ENCODE results near the gene LSM6. TPM values are rescaled to one million over a fixed set of nuclear protein-coding genes. Genes with fewer than 3 reads are reported as not detected.

The LSM6 gene
- total RNA-seq, 1 experiment from 2014 or later, result 78.3 TPM

- H2BK20ac ChIP-seq (ENCODE audit: low read depth, low read length, poor library complexity, severe bottlenecking), result no peak overlapping the region
- H3K9me3 Mint-ChIP-seq, result no peaks in the 10 kb centered on the region
Observed at GRCh38 chr4:146155152-146155724, 20.3 kb upstream of the LSM6 start.

More at GRCh38 chr4:146155152-146155724, 20.3 kb upstream of the LSM6 start:
- Histone ChIP-seq H3K9ac (ENCODE audit: extremely low read depth, insufficient read length, low read length) (no peak overlapping the region), H3K9me3 (ENCODE audit: control insufficient read depth, low read depth, low read length) (no peaks in the 10 kb centered on the region), H3K23me2 (ENCODE audit: insufficient read length, low read depth, low read length, poor library complexity, severe bottlenecking) (no peaks in the 10 kb centered on the region), H2AFZ (ENCODE audit: low read length) (no peak overlapping the region), H3K23ac (ENCODE audit: insufficient read length, low read depth, low read length) (no peak overlapping the region), H3K56ac (ENCODE audit: insufficient read length, low read depth, low read length) (no peak overlapping the region), H2BK15ac (ENCODE audit: low read depth, low read length) (no peak overlapping the region), H3K4me1 (ENCODE audit: insufficient read depth, low read length) (0 out of 2 replicates have a peak, but pooled peaks cover 3% of the 10 kb centered on the region), H2BK12ac (ENCODE audit: insufficient read length, low read depth, low read length) (no peak overlapping the region), H3K18ac (ENCODE audit: insufficient read length, low read depth, low read length) (no peak overlapping the region), H2BK5ac (ENCODE audit: insufficient read length, low read length) (no peak overlapping the region), H3T11ph (ENCODE audit: low read length) (no peak overlapping the region), H3K27me3 (ENCODE audit: insufficient read depth, low read length) (no peaks in the 10 kb centered on the region), H3K14ac (ENCODE audit: insufficient read depth, low read length) (no peak overlapping the region), H3K4me2 (ENCODE audit: insufficient read depth, insufficient read length, low read length) (no peak overlapping the region), H3K79me1 (ENCODE audit: insufficient read depth, low read depth, low read length, poor library complexity, severe bottlenecking) (no peaks in the 10 kb centered on the region), H4K8ac (replicated peaks; ENCODE audit: insufficient read length, low read depth, low read length) (no peak overlapping the region), H2AK5ac (ENCODE audit: insufficient read length, low read length) (no peak overlapping the region), H2BK120ac (ENCODE audit: low read depth, low read length, poor library complexity, severe bottlenecking) (no peak overlapping the region), H3K27ac (ENCODE audit: insufficient read length, low read depth, low read length) (no peak overlapping the region), H4K5ac (ENCODE audit: insufficient read length, low read depth, low read length) (no peak overlapping the region), H3K79me2 (ENCODE audit: insufficient read depth, low read length) (no peaks in the 10 kb centered on the region), H4K20me1 (ENCODE audit: control insufficient read depth, insufficient read depth, insufficient read length) (no peaks in the 10 kb centered on the region), H3K4ac (ENCODE audit: low read depth, low read length) (no peak overlapping the region), H4K91ac (ENCODE audit: insufficient read length, low read depth, low read length) (no peak overlapping the region)
- Mint-ChIP-seq H3K4me3 (no peak overlapping the region), H3K4me1 (peaks cover 17 to 18% of the 10 kb centered on the region in 2 experiments), H3K27ac (no peak overlapping the region), H3K36me3 (ENCODE audit: insufficient read depth in 1 of 3, low read depth in 3 of 3) (no peaks in the 10 kb centered on the region), H3K27me3 (ENCODE audit: low read depth) (no peaks in the 10 kb centered on the region)
- no peak for TF ChIP-seq CTCF (conservative IDR thresholded peaks at IDR 0.05)
- no CpG with 5 or more reads among the region's 3 CpGs for WGBS (ENCODE audit: extremely low coverage, insufficient read length, low lambda C conversion rate)
- no peak for DNase-seq
